AG04450 (cell line): Measurements from ENCODE around the gene FAM98B. TPM values are rescaled to one million over a fixed set of nuclear protein-coding genes. Genes with fewer than 3 reads are reported as not detected.

Experiments
- CTCF ChIA-PET: fragments of 300-600, 350-600 bp; formaldehyde crosslinking; extraction: SDS; loops from one replicate; lab custom pipeline; 2022; ENCODE audit warnings: antibody characterized with exemption, inconsistent platforms; lab: Charles Lee
- POLR2A ChIA-PET: fragments of 350-600 bp; formaldehyde crosslinking; extraction: SDS; loops from one replicate; lab custom pipeline; 2021; ENCODE audit warnings: antibody characterized with exemption, inconsistent platforms; lab: Yijun Ruan, JAX
- DNase-seq: peaks from one replicate; pipeline ENCODE4 v3.0.0-alpha.2; 2011; ENCODE audit warnings: low read depth, low spot score
- H3K27ac ChIP-seq: one replicate; pipeline ENCODE4 v1.5.1; 2012; ENCODE audit warnings: low read depth, low read length, control low read depth
- H3K27me3 ChIP-seq: one replicate; pipeline ENCODE4 v1.6.0; 2012; ENCODE audit warnings: low read length; ENCODE audit not compliant: control insufficient read depth, insufficient read depth
- H3K4me3 ChIP-seq: 2 replicates; pipeline ENCODE4 v1.5.1; 2011; ENCODE audit warnings: mild to moderate bottlenecking, low read depth, low read length, control low read depth
- H3K9me3 ChIP-seq: 2 replicates; pipeline ENCODE4 v1.5.1; 2012; ENCODE audit warnings: low read length; ENCODE audit not compliant: control insufficient read depth, insufficient read depth
- polyA plus RNA-seq: library from polyadenylated mRNA; depleted of rRNA; stranded (reverse); fragments of >200 nt; gene quantifications from 2 replicates; pipeline ENCODE4 v1.2.3, GENCODE V29; 2011
- TF ChIP-seq, protein P1 (sequence below): IDR thresholded peaks from 2 replicates; pipeline ENCODE4 v1.5.1; 2011; ENCODE audit warnings: low read depth, low read length, control low read depth, inconsistent platforms

FAM98B gene
- polyA plus RNA-seq, 1 experiment = 19.6 TPM

DNA sequence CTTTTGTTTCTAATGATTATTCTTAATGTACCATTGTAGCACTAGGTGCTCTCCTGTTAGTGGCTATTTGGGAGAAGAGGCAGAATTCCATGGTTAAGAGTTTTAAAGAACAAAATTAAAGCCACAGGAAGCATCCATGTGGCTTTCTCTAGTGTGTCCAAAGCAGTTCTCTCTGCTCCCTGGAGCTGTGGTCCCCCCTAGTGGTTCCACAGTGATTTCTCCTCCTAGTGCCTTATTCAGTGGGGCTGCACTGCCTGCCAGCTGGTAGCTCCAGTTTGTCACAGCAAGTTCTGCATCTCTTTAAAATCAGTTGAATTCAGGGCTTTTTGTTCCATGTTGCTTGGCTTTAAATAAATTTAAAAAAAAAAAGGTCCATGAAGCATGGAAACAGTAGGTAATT is 39.6 kb upstream of the FAM98B start:
- no peaks in the 10 kb centered on the region for H3K9me3 ChIP-seq
- ChIA-PET POLR2A (no interaction called here), CTCF (interaction anchor here (0.7 to 2.7 kb wide), 8 partner anchors 10 to 428 kb away, joined by 3 to 29 read pairs (median 4); no protein-coding TSS in a partner anchor)
- no peak overlapping the region for H3K4me3 ChIP-seq
- TF ChIP-seq, protein P1, sequence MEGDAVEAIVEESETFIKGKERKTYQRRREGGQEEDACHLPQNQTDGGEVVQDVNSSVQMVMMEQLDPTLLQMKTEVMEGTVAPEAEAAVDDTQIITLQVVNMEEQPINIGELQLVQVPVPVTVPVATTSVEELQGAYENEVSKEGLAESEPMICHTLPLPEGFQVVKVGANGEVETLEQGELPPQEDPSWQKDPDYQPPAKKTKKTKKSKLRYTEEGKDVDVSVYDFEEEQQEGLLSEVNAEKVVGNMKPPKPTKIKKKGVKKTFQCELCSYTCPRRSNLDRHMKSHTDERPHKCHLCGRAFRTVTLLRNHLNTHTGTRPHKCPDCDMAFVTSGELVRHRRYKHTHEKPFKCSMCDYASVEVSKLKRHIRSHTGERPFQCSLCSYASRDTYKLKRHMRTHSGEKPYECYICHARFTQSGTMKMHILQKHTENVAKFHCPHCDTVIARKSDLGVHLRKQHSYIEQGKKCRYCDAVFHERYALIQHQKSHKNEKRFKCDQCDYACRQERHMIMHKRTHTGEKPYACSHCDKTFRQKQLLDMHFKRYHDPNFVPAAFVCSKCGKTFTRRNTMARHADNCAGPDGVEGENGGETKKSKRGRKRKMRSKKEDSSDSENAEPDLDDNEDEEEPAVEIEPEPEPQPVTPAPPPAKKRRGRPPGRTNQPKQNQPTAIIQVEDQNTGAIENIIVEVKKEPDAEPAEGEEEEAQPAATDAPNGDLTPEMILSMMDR = peak; percentile 92
- H3K27ac ChIP-seq = no peak overlapping the region
- H3K27me3 ChIP-seq = peaks cover 20% of the 10 kb centered on the region
- DNase-seq = peak; percentile 46

DNA sequence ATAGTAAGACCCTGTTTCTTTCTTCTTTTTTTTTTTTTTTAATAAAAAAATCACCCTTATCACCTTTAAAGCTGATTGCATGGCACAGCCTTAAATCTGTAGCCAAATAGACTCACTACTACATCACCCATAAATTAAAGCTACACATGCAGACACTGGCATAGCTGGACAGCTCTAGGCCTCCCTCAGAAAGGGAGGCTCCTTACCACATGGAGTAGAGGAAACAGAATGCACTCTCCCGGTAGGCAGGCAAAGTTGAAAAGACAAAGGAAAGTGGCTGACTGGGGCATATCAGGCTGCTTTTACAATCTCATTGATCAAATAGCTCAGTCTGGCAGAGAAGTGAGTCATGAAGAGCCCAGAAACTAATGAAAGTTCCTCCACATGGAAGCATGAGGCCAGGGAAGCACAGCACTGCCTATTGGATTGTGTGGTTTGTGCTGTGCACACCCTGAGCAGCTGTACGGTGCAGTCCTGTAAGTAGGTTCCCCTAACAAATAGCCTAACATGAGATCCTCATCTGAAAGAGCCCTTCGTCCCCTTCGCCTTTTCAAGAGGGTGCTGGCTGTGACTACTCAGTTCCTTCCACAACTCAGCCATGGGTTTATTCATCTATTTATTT is 32.7 kb upstream of the FAM98B start:
- TF ChIP-seq, protein P1 = no peak
- CTCF ChIA-PET = interaction anchor here (1.5 to 2.2 kb wide), 4 partner anchors 19 to 425 kb away, joined by 3 to 8 read pairs (median 6); no protein-coding TSS in a partner anchor
- Histone ChIP-seq H3K9me3 (peaks cover 2% of the 10 kb centered on the region; the same call in 1 of the 2 replicates), H3K27me3 (peaks cover 28% of the 10 kb centered on the region), H3K4me3 (no peak overlapping the region), H3K27ac (no peak overlapping the region)
- DNase-seq = no peak
- POLR2A ChIA-PET = no interaction called here

DNA sequence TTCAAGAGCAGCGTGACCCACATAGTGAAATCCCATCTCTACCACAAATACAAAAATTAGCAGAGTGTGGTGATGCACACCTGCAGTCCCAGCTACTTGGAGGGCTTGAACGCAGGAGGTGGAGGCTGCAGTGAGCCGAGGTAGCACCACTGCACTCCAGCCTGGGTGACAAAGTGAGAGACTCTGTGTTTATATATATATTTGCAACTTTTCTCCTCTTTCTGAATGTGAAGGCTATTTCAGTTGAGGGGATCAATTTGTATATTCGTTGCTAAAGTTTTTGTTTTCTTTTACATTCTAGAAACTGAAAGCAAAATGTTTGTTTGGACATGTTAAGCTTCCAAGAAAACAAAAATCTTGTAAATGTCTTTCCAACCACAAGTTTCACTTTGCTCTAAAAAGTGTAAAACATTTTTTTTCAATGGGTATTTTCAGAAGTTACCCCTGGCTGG is 29.8 kb upstream of the FAM98B start:
- TF ChIP-seq, protein P1 = no peak
- DNase-seq = no peak
- ChIA-PET CTCF (interaction anchor here (0.9 to 1.5 kb wide), 4 partner anchors 10 to 429 kb away, joined by 3 to 6 read pairs (median 4); partner anchors contain the start of gene RASGRP1), POLR2A (no interaction called here)
- H3K27me3 ChIP-seq = peaks cover 15% of the 10 kb centered on the region
- peaks cover 2% of the 10 kb centered on the region; the same call in 1 of the 2 replicates for H3K9me3 ChIP-seq
- no peak overlapping the region for H3K4me3 ChIP-seq
- H3K27ac ChIP-seq = no peak overlapping the region

GRCh38 chr15:38425269-38425668 is 28.7 kb upstream of the FAM98B start:
- TF ChIP-seq, protein P1 = no peak
- Histone ChIP-seq H3K27me3 (peaks cover 21% of the 10 kb centered on the region), H3K9me3 (peaks cover 2% of the 10 kb centered on the region; the same call in 1 of the 2 replicates), H3K27ac (no peak overlapping the region), H3K4me3 (no peak overlapping the region)
- DNase-seq = no peak
- ChIA-PET CTCF (interaction anchor here (0.5 to 1.5 kb wide), 4 partner anchors 11 to 429 kb away, joined by 3 to 6 read pairs (median 4); partner anchors contain the start of gene RASGRP1), POLR2A (no interaction called here)

GRCh38 chr15:38427380-38427779 is 26.5 kb upstream of the FAM98B start:
- CTCF ChIA-PET = interaction anchor here (1.0 to 3.8 kb wide), 2 partner anchors 13 to 433 kb away, joined by 4 to 17 read pairs; no protein-coding TSS in a partner anchor
- POLR2A ChIA-PET = no interaction called here
- H3K4me3 ChIP-seq = no peak overlapping the region
- no peak overlapping the region for H3K27ac ChIP-seq
- peaks cover 21% of the 10 kb centered on the region for H3K27me3 ChIP-seq
- DNase-seq = no peak
- TF ChIP-seq, protein P1 = no peak
- peaks cover 2% of the 10 kb centered on the region; the same call in 1 of the 2 replicates for H3K9me3 ChIP-seq
